Astrocyte of the spinal cord (primary cell): ENCODE data around the gene HTR3E.
"Not testable (repeated sequence)": the region's sequence is repeated elsewhere in the genome, so short reads cannot be mapped to it uniquely, and the experiment has no call there.

Experiments used
- DNase-seq: peaks from one replicate; pipeline ENCODE4 v3.0.0; 2011; ENCODE audit warnings: low read depth, low spot score
- H3K4me3 ChIP-seq: 2 replicates; pipeline ENCODE4 v1.5.1; 2011; ENCODE audit warnings: low read depth, mild to moderate bottlenecking, low read length, moderate library complexity
- CTCF ChIP-seq: IDR thresholded peaks from 2 replicates; pipeline ENCODE4 v1.5.1; 2012; ENCODE audit warnings: low read depth, mild to moderate bottlenecking, low read length, inconsistent platforms
- in situ Hi-C: cut with HindIII; loops from 2 replicates; pipeline ENCODE4 v1.10.0; 2017; ENCODE audit warnings: low sequenced_read_pairs

Gene HTR3E

GRCh38 chr3:184149770-184150169, 52.9 kb downstream of the HTR3E start:
- H3K4me3 ChIP-seq, in situ Hi-C loops: not testable (repeated sequence)
- peak; percentile 28 for DNase-seq
- TF ChIP-seq CTCF = peak; percentile 39

GRCh38 chr3:184154885-184155643, 58.2 kb downstream of the HTR3E start, which contains the start of gene DVL3:
Gene DVL3 (plus strand): TSS chr3:184155377. CDS start chr3:184155636, 259 bp downstream.
- peak within 1 kb of the TSS; percentile 98 for H3K4me3 ChIP-seq
- in situ Hi-C loops = no loop called here
- no peak for TF ChIP-seq CTCF
- peak; percentile 64 for DNase-seq

- in situ Hi-C loops = no loop called here
- peak overlapping the region; percentile 98 for H3K4me3 ChIP-seq
- no peak for TF ChIP-seq CTCF
- DNase-seq = peak; percentile 42
These were observed 59.0 kb downstream of the HTR3E start for GRCh38 chr3:184155644-184156521.

GRCh38 chr3:184156522-184156955, 59.7 kb downstream of the HTR3E start:
- no peak for TF ChIP-seq CTCF
- in situ Hi-C loops = no loop called here
- DNase-seq = peak; percentile 53
- peak overlapping the region; percentile 98 for H3K4me3 ChIP-seq
